Ascending aorta (tissue), 2 donors: ENCODE measurements around the gene UNC79. TPM values are rescaled to one million over a fixed set of nuclear protein-coding genes. Genes with fewer than 3 reads are reported as not detected.

Experiments
- DNase-seq, 2 donors: peaks; one replicate each; pipeline ENCODE4 v3.0.0-alpha.2; 2019; ENCODE audit warnings: low spot score in 2 of 2
- H3K27ac ChIP-seq, 2 donors: fragments of 200-600 bp; sonication (generic); one replicate each; pipeline ENCODE4 v1.5.1; 2016 to 2017; ENCODE audit warnings: mild to moderate bottlenecking in 1 of 2
- H3K27me3 ChIP-seq: fragments of 200-600 bp; sonication (generic); one replicate; pipeline ENCODE4 v1.5.1; 2017
- H3K36me3 ChIP-seq, 2 donors: fragments of 200-600 bp; sonication (generic); one replicate each; pipeline ENCODE4 v1.5.1; 2016
- H3K4me1 ChIP-seq, 2 donors: fragments of 200-600 bp; sonication (generic); one replicate each; pipeline ENCODE4 v1.5.1; 2016 to 2017; ENCODE audit warnings: mild to moderate bottlenecking in 1 of 2
- H3K4me3 ChIP-seq, 2 donors: fragments of 200-600 bp; sonication (generic); one replicate each; pipeline ENCODE4 v1.5.1; 2016 to 2017; ENCODE audit warnings: mild to moderate bottlenecking in 1 of 2
- H3K9me3 ChIP-seq, 2 donors: fragments of 200-600 bp; sonication (generic); one replicate each; pipeline ENCODE4 v1.5.1; 2016
- intact Hi-C: fragments of 100-400 bp; cut with DNase I; formaldehyde crosslinking; loops from one replicate; pipeline ENCODE4 v1.15.1; 2023
- total RNA-seq: library from RNA; depleted of rRNA; stranded (reverse); fragments of >200 nt; gene quantifications from one replicate; pipeline ENCODE4 v1.1.0, GENCODE V29; 2016
- TF ChIP-seq, protein P1 (sequence below), 3 experiments: fragments of 200-600 bp in 2 of 3; fragments of 450-650 bp in 1 of 3; sonication (generic) in 2 of 3; IDR thresholded peaks; one replicate each; pipeline ENCODE4 v1.5.1; 2016 to 2019; ENCODE audit warnings: antibody characterized with exemption in 3 of 3, mild to moderate bottlenecking in 1 of 3, moderate library complexity in 1 of 3

Gene UNC79
- total RNA-seq, 1 donor from 2014 or later = not detected

DNA sequence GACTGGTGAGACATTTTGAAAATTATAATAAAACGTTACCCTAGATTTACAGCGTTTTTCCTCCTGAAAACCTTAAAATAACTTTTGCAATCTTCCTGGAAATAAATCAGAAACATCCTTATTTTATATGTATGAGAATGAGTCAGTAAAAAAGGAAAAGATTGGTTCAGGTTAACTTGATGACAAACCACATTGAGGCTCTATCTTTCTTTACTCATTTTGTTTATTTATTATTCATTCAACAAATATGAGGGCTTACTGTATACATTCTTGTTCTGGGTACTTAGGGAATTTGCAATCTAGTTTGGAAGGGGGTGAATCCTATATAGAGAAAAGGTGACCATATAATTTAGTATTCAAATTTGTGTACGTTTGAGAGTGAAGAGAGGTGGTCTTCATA, 156.6 kb downstream of the UNC79 start:
- intact Hi-C loops = no loop called here
- no peaks in the 10 kb centered on the region for H3K9me3 ChIP-seq
- no peak overlapping the region for H3K27ac ChIP-seq
- H3K4me3 ChIP-seq = no peak overlapping the region
- DNase-seq = no peak
- H3K4me1 ChIP-seq = no peaks in the 10 kb centered on the region
- TF ChIP-seq, protein P1, sequence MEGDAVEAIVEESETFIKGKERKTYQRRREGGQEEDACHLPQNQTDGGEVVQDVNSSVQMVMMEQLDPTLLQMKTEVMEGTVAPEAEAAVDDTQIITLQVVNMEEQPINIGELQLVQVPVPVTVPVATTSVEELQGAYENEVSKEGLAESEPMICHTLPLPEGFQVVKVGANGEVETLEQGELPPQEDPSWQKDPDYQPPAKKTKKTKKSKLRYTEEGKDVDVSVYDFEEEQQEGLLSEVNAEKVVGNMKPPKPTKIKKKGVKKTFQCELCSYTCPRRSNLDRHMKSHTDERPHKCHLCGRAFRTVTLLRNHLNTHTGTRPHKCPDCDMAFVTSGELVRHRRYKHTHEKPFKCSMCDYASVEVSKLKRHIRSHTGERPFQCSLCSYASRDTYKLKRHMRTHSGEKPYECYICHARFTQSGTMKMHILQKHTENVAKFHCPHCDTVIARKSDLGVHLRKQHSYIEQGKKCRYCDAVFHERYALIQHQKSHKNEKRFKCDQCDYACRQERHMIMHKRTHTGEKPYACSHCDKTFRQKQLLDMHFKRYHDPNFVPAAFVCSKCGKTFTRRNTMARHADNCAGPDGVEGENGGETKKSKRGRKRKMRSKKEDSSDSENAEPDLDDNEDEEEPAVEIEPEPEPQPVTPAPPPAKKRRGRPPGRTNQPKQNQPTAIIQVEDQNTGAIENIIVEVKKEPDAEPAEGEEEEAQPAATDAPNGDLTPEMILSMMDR (IDR thresholded peaks at IDR 0.05) = no peak
- H3K27me3 ChIP-seq = no peaks in the 10 kb centered on the region
- no peaks in the 10 kb centered on the region for H3K36me3 ChIP-seq

DNA sequence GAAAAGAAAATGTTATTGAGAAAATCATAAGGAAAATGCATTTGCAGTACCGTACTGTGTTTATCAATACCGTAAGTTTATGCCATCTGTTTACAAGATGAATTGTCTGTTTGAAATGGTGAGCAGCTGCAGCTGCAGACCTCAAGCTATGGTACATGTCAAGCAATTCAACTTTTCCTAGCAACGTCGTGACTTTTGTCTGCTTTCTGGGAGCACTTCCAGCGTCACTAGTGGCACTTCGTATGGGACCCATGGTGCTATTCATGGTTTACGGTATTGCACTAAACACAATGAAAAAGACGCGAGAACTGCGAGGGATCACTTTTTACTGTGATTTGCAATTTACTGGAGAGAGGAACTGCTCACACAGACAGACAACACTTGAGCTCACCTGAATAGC, 160.8 kb downstream of the UNC79 start:
- intact Hi-C loops = no loop called here
- Histone ChIP-seq H3K36me3 (no peaks in the 10 kb centered on the region), H3K9me3 (no peaks in the 10 kb centered on the region), H3K27ac (no peak overlapping the region), H3K4me3 (no peak overlapping the region), H3K4me1 (no peaks in the 10 kb centered on the region), H3K27me3 (no peaks in the 10 kb centered on the region)
- TF ChIP-seq, protein P1 (IDR thresholded peaks at IDR 0.05) = no peak
- no peak for DNase-seq

DNA sequence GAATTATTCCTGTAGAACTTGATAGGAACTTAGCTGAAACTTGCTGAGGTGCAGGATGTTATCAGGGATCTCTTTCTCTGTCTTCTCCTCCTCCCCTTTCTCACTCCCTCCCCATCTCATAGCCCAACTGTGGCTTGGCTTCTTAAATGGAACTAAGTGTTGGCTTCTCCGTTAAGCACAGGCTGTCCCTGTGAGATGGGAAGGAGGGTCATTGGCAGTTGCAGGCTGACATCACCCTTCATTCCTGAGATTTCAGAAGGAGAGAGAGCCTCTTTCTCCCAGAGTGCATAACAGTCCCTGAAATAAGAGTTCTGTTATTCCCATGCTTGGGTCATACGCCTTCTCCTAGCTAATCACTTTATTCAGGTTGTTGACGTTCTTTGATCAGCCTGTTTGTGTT, 162.0 kb downstream of the UNC79 start:
- Histone ChIP-seq H3K27ac (no peak overlapping the region), H3K36me3 (no peaks in the 10 kb centered on the region), H3K4me1 (no peaks in the 10 kb centered on the region), H3K27me3 (no peaks in the 10 kb centered on the region), H3K9me3 (no peaks in the 10 kb centered on the region), H3K4me3 (no peak overlapping the region)
- TF ChIP-seq, protein P1 (IDR thresholded peaks at IDR 0.05) = no peak
- DNase-seq = no peak
- intact Hi-C loops = no loop called here

DNA sequence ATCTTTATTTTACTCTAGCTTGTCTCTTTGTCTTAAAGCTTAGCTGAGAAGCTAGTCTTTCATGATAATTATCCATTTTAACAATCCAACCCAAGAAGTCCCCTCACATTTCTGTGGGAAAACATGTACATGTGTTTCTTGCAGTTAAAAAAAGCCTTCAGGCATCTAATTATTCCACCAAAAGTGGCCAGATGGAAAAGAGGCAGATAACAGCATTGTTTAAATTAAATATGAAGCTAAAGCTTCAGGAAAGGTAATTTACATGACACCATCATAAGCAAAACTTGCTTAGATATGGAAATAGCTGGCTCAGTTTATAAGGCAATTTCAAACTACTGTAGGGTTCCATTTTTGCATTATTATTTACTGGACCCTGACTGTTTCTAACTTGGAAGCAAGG, 175.4 kb downstream of the UNC79 start:
- H3K27ac ChIP-seq = no peak overlapping the region
- TF ChIP-seq, protein P1 (IDR thresholded peaks at IDR 0.05) = no peak
- H3K4me3 ChIP-seq = no peak overlapping the region
- no peak for DNase-seq
- no peaks in the 10 kb centered on the region for H3K9me3 ChIP-seq
- H3K4me1 ChIP-seq = no peaks in the 10 kb centered on the region
- H3K27me3 ChIP-seq = no peaks in the 10 kb centered on the region
- intact Hi-C loops = no loop called here
- H3K36me3 ChIP-seq = no peaks in the 10 kb centered on the region

DNA sequence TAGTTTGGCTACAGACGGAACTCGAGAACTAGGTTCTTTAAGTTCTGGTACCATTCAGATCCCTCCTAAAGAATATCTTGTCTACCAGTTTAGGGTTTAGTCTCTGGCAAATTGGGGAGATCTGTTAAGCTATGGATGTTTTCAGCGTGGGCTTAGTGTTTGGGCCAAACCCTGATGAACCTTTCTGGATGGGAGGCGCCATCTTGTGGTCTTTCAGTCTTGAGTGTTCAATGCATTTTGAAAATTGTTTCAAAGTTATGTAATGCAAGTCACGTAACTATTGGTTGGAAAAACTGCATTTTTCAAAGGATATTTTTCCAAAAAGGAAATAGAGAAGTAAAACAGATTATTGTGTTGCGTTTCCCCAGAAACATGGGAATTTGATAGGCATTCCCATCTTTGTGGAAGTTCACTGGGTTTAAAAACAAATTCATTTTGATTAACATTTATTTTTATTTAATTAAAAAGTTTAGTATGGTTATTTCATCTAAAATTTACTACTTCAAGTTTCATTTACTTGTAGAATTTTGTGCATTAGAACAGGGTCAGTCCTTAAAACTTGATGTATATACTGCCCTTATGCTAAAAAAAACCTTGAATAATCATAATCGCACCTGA, 188.5 kb downstream of the UNC79 start:
- TF ChIP-seq, protein P1 (IDR thresholded peaks at IDR 0.05) = peak in 1 of 3 experiments; percentile 48
- no peak for DNase-seq
- Histone ChIP-seq H3K9me3 (no peaks in the 10 kb centered on the region), H3K4me1 (no peaks in the 10 kb centered on the region), H3K27ac (no peak overlapping the region), H3K36me3 (no peaks in the 10 kb centered on the region), H3K4me3 (no peak overlapping the region), H3K27me3 (no peaks in the 10 kb centered on the region)
- intact Hi-C loops = no loop called here

DNA sequence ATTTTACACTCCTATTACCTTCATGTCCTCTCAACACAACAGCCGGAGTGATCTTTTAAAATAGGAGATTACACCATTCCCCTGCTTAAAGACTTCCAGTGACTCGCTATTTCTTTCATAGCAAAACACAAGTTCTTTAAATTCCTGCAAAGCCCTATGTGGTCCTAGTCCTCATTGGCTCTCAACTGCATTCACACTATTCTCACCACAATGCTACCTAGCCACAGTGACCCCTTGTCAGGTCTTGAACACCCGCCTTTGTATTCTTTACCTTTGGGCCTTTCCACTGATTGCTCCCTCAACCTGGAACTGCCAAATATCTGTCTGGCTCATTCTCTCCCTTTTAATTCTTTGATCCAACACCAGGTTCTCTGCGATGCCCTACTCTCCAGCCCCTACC, 197.3 kb downstream of the UNC79 start:
- TF ChIP-seq, protein P1 (IDR thresholded peaks at IDR 0.05) = no peak
- no peaks in the 10 kb centered on the region for H3K9me3 ChIP-seq
- no peak overlapping the region for H3K27ac ChIP-seq
- no peak for DNase-seq
- no peaks in the 10 kb centered on the region for H3K4me1 ChIP-seq
- no peaks in the 10 kb centered on the region for H3K27me3 ChIP-seq
- intact Hi-C loops = no loop called here
- H3K4me3 ChIP-seq = no peak overlapping the region
- H3K36me3 ChIP-seq = no peaks in the 10 kb centered on the region
